ENCODE measurements around the gene FGF14. TPM values are rescaled to one million over a fixed set of nuclear protein-coding genes. Genes with fewer than 3 reads are reported as not detected.

Gene FGF14
- total RNA-seq, 4 donors from 2014 or later = under 0.01 to 2.4 (median 0.99) TPM

GRCh38 chr13:101978552-101979315, 423.1 kb downstream of the FGF14 start:
- Histone ChIP-seq H3K9me3 (no peaks in the 10 kb centered on the region), H3K27me3 (no peaks in the 10 kb centered on the region)
- 75 to 85% methylated on average over 2 to 5 of the region's 5 CpGs for WGBS, 2 donors (ENCODE audit: low coverage in 1 of 2)

GRCh38 chr13:101977475-101977874, 424.4 kb downstream of the FGF14 start:
- intact Hi-C loops (cut with DNase I; ENCODE audit: low total_unique reads) (no loop called here), in situ Hi-C loops (cut with MboI; ENCODE audit: low pct_ligation_motif_present in 1 of 4, low pct_unique_long_range_greater_than_20kb in 1 of 4, low sequenced_read_pairs in 3 of 4) (no loop called here)
- 25 to 54% methylated on average over 1 to 3 of the region's 3 CpGs for WGBS, 2 donors (ENCODE audit: low coverage in 1 of 2)
- Histone ChIP-seq H3K36me3 (no peaks in the 10 kb centered on the region), H3K4me3 (no peak overlapping the region), H3K4me1 (peaks cover 0 to 16% (median 3%) of the 10 kb centered on the region in 4 donors), H3K27ac (no peak overlapping the region), H3K27me3 (no peaks in the 10 kb centered on the region), H3K9me3 (no peaks in the 10 kb centered on the region)
- no peak for DNase-seq
- TF ChIP-seq EP300 (IDR thresholded peaks at IDR 0.05; ENCODE audit: low read depth) (no peak), POLR2A (IDR thresholded peaks at IDR 0.05) (no peak), CTCF (IDR thresholded peaks at IDR 0.05) (no peak), POLR2AphosphoS5 (IDR thresholded peaks at IDR 0.05) (no peak)

More at GRCh38 chr13:101978552-101979315, 423.1 kb downstream of the FGF14 start:
- Histone ChIP-seq H3K4me1 (peaks cover 0 to 16% (median 3%) of the 10 kb centered on the region in 4 donors), H3K27ac (no peak overlapping the region), H3K36me3 (no peaks in the 10 kb centered on the region), H3K4me3 (no peak overlapping the region)
- no peak for TF ChIP-seq POLR2AphosphoS5 (IDR thresholded peaks at IDR 0.05)
- no peak for TF ChIP-seq CTCF (IDR thresholded peaks at IDR 0.05)
- TF ChIP-seq EP300 (IDR thresholded peaks at IDR 0.05; ENCODE audit: low read depth) = no peak
- TF ChIP-seq POLR2A (IDR thresholded peaks at IDR 0.05) = no peak
- in situ Hi-C loops (cut with MboI; ENCODE audit: low pct_ligation_motif_present in 1 of 4, low pct_unique_long_range_greater_than_20kb in 1 of 4, low sequenced_read_pairs in 3 of 4) (no loop called here), intact Hi-C loops (cut with DNase I; ENCODE audit: low total_unique reads) (no loop called here)
- no peak for DNase-seq

GRCh38 chr13:101972191-101972590, 429.7 kb downstream of the FGF14 start:
- TF ChIP-seq POLR2AphosphoS5 (IDR thresholded peaks at IDR 0.05) (no peak), EP300 (IDR thresholded peaks at IDR 0.05; ENCODE audit: low read depth) (no peak), CTCF (IDR thresholded peaks at IDR 0.05) (no peak), POLR2A (IDR thresholded peaks at IDR 0.05) (no peak)
- 80 to 85% methylated on average over 2 to 4 of the region's 4 CpGs for WGBS, 2 donors (ENCODE audit: low coverage in 1 of 2)
- Histone ChIP-seq H3K9me3 (no peaks in the 10 kb centered on the region), H3K4me3 (no peak overlapping the region), H3K27ac (no peak overlapping the region), H3K36me3 (no peaks in the 10 kb centered on the region), H3K27me3 (no peaks in the 10 kb centered on the region), H3K4me1 (no peaks in the 10 kb centered on the region)
- in situ Hi-C loops (cut with MboI; ENCODE audit: low pct_ligation_motif_present in 1 of 4, low pct_unique_long_range_greater_than_20kb in 1 of 4, low sequenced_read_pairs in 3 of 4) = no loop called here
- intact Hi-C loops (cut with DNase I; ENCODE audit: low total_unique reads) = no loop called here
- no peak for DNase-seq

- in situ Hi-C loops (cut with MboI; ENCODE audit: low pct_ligation_motif_present in 1 of 4, low pct_unique_long_range_greater_than_20kb in 1 of 4, low sequenced_read_pairs in 3 of 4) (no loop called here), intact Hi-C loops (cut with DNase I; ENCODE audit: low total_unique reads) (no loop called here)
- WGBS, 2 donors (ENCODE audit: low coverage in 1 of 2) = 66 to 71% methylated on average over 2 of the region's 2 CpGs
- no peak overlapping the region for H3K4me3 ChIP-seq
- no peak for DNase-seq
- H3K27me3 ChIP-seq = no peaks in the 10 kb centered on the region
- H3K9me3 ChIP-seq = no peaks in the 10 kb centered on the region
- no peak overlapping the region for H3K27ac ChIP-seq
- no peaks in the 10 kb centered on the region for H3K4me1 ChIP-seq
- no peaks in the 10 kb centered on the region for H3K36me3 ChIP-seq
- TF ChIP-seq POLR2A (IDR thresholded peaks at IDR 0.05) (no peak), EP300 (IDR thresholded peaks at IDR 0.05; ENCODE audit: low read depth) (no peak), CTCF (IDR thresholded peaks at IDR 0.05) (no peak), POLR2AphosphoS5 (IDR thresholded peaks at IDR 0.05) (no peak)
Observed at GRCh38 chr13:101970341-101970740, 431.5 kb downstream of the FGF14 start.
